ENCODE data around the gene ZNF532.

GRCh38 chr18:58882686-58883085, 18.0 kb downstream of the ZNF532 start:
- TF ChIP-seq POLR2AphosphoS5 (IDR thresholded peaks at IDR 0.05; ENCODE audit: insufficient read depth, low read depth, low read length) (no peak), CTCF (IDR thresholded peaks at IDR 0.05; ENCODE audit: extremely low read depth in 1 of 2, insufficient read depth in 1 of 2, low read depth in 1 of 2, low read length in 2 of 2) (no peak), EZH2 (IDR thresholded peaks at IDR 0.05; ENCODE audit: borderline replicate concordance, low read depth, low read length, severe bottlenecking) (no peak), MYC (IDR thresholded peaks at IDR 0.05; ENCODE audit: low read depth, low read length) (no peak), POLR2A (IDR thresholded peaks at IDR 0.05; ENCODE audit: low read depth, low read length) (no peak), GATA2 (IDR thresholded peaks at IDR 0.05; ENCODE audit: insufficient read depth, insufficient read length, low read depth, low read length) (no peak)
